Kidney glomerular epithelial cell (primary cell): ENCODE data around the gene KCNK1.
"Not testable (repeated sequence)": the region's sequence is repeated elsewhere in the genome, so short reads cannot be mapped to it uniquely, and the experiment has no call there.

Experiments
- DNase-seq: peaks from one replicate; lab custom pipeline; 2025; lab: John Stamatoyannopoulos, UW

KCNK1 gene

GRCh38 chr1:233667741-233668140 lies 53.8 kb downstream of the KCNK1 start:
- DNase-seq: no peak

- DNase-seq: no peak
These were observed 54.3 kb downstream of the KCNK1 start for GRCh38 chr1:233668146-233668724.

- peak; percentile 50 for DNase-seq
These were observed 54.9 kb downstream of the KCNK1 start for GRCh38 chr1:233668725-233669294.

GRCh38 chr1:233670363-233670762 lies 56.5 kb downstream of the KCNK1 start:
- not testable (repeated sequence) for DNase-seq

GRCh38 chr1:233671286-233671685 lies 57.4 kb downstream of the KCNK1 start:
- no peak for DNase-seq

GRCh38 chr1:233672732-233673131 lies 58.8 kb downstream of the KCNK1 start:
- DNase-seq: no peak

GRCh38 chr1:233673261-233673946 lies 59.5 kb downstream of the KCNK1 start:
- DNase-seq: no peak

GRCh38 chr1:233673947-233674431 lies 60.1 kb downstream of the KCNK1 start:
- no peak for DNase-seq

- no peak for DNase-seq
These were observed 61.5 kb downstream of the KCNK1 start for GRCh38 chr1:233675446-233675845.

GRCh38 chr1:233675893-233676292 lies 62.0 kb downstream of the KCNK1 start:
- no peak for DNase-seq

- no peak for DNase-seq
These were observed 63.9 kb downstream of the KCNK1 start for GRCh38 chr1:233677690-233678354.

GRCh38 chr1:233679030-233679429 lies 65.1 kb downstream of the KCNK1 start:
- DNase-seq: no peak

- DNase-seq: no peak
These were observed 65.9 kb downstream of the KCNK1 start for GRCh38 chr1:233679591-233680373.

- DNase-seq: no peak
These were observed 67.4 kb downstream of the KCNK1 start for GRCh38 chr1:233681285-233681684.

- DNase-seq: not testable (repeated sequence)
These were observed 72.7 kb downstream of the KCNK1 start for GRCh38 chr1:233686653-233687052.

GRCh38 chr1:233689017-233689747 lies 75.3 kb downstream of the KCNK1 start:
- DNase-seq: no peak

- DNase-seq: no peak
These were observed 75.9 kb downstream of the KCNK1 start for GRCh38 chr1:233689748-233690254.

- no peak for DNase-seq
These were observed 82.0 kb downstream of the KCNK1 start for GRCh38 chr1:233695901-233696300.

GRCh38 chr1:233700338-233700737 lies 86.4 kb downstream of the KCNK1 start:
- no peak for DNase-seq

GRCh38 chr1:233704170-233704897 lies 90.4 kb downstream of the KCNK1 start:
- no peak for DNase-seq
